A549 (cell line): Measurements from ENCODE around the gene YOD1.

Experiments used
- CEBPB ChIP-seq, 2 experiments: fragments of >200 bp in 1 of 2; sonication (Bioruptor Twin) in 1 of 2; formaldehyde crosslinking in 1 of 2; IDR thresholded peaks; 2 replicates each; pipeline ENCODE4 v1.6.1; 2012 to 2016
- CHD2 ChIP-seq: fragments of 150-350 bp; IDR thresholded peaks from 2 replicates; pipeline ENCODE4 v1.6.1; 2014; ENCODE audit warnings: low read length; ENCODE audit not compliant: partially characterized antibody
- EP300 ChIP-seq, 2 experiments: fragments of >200 bp; sonication (Bioruptor Twin); formaldehyde crosslinking; IDR thresholded peaks; 2 replicates in 1 of 2; 3 replicates in 1 of 2; pipeline ENCODE4 v1.6.1; 2016 to 2017
- JUNB ChIP-seq: fragments of >200 bp; sonication (Bioruptor Twin); formaldehyde crosslinking; IDR thresholded peaks from 2 replicates; pipeline ENCODE4 v1.6.1; 2016
- MAZ ChIP-seq: fragments of 150-350 bp; IDR thresholded peaks from 2 replicates; pipeline ENCODE4 v1.6.1; 2014; ENCODE audit warnings: antibody characterized with exemption, low read depth, low read length, borderline replicate concordance
- POLR2A ChIP-seq: IDR thresholded peaks from 2 replicates; pipeline ENCODE4 v1.6.1; 2012; ENCODE audit warnings: mild to moderate bottlenecking, low read length
- RAD21 ChIP-seq, 2 experiments: fragments of >200 bp in 1 of 2; sonication (Bioruptor Twin) in 1 of 2; formaldehyde crosslinking in 1 of 2; IDR thresholded peaks in 1 of 2; conservative IDR thresholded peaks in 1 of 2; 2 replicates in 1 of 2; 3 replicates in 1 of 2; pipeline ENCODE4 v1.6.1; 2012 to 2018; ENCODE audit warnings: inconsistent platforms in 1 of 2
- RCOR1 ChIP-seq: fragments of 150-350 bp; IDR thresholded peaks from 2 replicates; pipeline ENCODE4 v1.6.1; 2014; ENCODE audit warnings: antibody characterized with exemption, low read length, low read depth
- RFX5 ChIP-seq: fragments of 450-650 bp; IDR thresholded peaks from 2 replicates; pipeline ENCODE4 v1.7.1; 2014; ENCODE audit warnings: antibody characterized with exemption, mild to moderate bottlenecking, moderate library complexity
- SMC3 ChIP-seq: fragments of >200 bp; sonication (Bioruptor Twin); formaldehyde crosslinking; IDR thresholded peaks from 3 replicates; pipeline ENCODE4 v1.6.1; 2018; ENCODE audit warnings: inconsistent platforms
- TF ChIP-seq, protein P1 (sequence below): fragments of >200 bp; sonication (Bioruptor Twin); formaldehyde crosslinking; IDR thresholded peaks from 3 replicates; pipeline ENCODE4 v1.5.1; 2016

DNA sequence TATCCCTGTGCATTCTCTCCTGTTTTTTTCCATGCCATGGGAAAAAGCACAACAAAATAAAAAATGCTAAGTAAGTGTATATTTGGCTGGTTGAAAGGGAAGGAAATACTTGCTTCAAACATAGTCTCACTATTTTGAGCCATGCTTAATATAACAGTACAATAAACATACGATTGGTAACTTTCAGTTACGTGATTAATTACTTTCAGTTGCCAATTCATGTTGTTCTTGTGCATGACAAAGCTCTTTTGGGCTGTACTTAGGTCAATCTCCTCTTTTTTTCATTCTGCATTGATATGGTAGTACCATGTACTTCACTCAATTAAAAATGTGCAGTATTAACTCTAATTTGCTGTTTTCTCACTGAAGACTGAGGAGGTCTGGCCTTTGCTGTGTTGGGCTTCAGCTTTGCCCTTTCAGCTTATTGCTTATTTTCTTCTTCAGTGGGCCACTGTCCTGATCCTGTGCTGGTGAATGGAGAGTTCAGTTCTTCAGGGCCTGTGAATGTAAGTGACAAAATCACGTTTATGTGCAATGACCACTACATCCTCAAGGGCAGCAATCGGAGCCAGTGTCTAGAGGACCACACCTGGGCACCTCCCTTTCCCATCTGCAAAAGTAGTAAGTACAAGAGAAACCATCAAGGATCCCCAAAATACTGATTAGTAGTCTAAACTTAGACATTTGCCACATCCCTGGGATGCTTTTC is 40.3 kb upstream of the YOD1 start:
- TF ChIP-seq RFX5 (no peak), JUNB (no peak), POLR2A (no peak), MAZ (no peak), RCOR1 (no peak), CHD2 (no peak), CEBPB (IDR thresholded peaks at IDR 0.05) (no peak), EP300 (IDR thresholded peaks at IDR 0.05) (no peak), SMC3 (no peak), RAD21 (conservative IDR thresholded peaks at IDR 0.05 in 1 of 2, IDR thresholded peaks at IDR 0.05 in 1 of 2) (no peak)
- TF ChIP-seq, protein P1, sequence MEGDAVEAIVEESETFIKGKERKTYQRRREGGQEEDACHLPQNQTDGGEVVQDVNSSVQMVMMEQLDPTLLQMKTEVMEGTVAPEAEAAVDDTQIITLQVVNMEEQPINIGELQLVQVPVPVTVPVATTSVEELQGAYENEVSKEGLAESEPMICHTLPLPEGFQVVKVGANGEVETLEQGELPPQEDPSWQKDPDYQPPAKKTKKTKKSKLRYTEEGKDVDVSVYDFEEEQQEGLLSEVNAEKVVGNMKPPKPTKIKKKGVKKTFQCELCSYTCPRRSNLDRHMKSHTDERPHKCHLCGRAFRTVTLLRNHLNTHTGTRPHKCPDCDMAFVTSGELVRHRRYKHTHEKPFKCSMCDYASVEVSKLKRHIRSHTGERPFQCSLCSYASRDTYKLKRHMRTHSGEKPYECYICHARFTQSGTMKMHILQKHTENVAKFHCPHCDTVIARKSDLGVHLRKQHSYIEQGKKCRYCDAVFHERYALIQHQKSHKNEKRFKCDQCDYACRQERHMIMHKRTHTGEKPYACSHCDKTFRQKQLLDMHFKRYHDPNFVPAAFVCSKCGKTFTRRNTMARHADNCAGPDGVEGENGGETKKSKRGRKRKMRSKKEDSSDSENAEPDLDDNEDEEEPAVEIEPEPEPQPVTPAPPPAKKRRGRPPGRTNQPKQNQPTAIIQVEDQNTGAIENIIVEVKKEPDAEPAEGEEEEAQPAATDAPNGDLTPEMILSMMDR: no peak
